HepG2 (cell line): ENCODE measurements around the gene MEX3B. TPM values are rescaled to one million over a fixed set of nuclear protein-coding genes. Genes with fewer than 3 reads are reported as not detected.

Source experiments
- AFF4 ChIP-seq: sonication (generic); formaldehyde crosslinking; IDR thresholded peaks from 2 replicates; pipeline ENCODE4 v1.4.0; 2020; ENCODE audit warnings: missing genetic modification reagents
- ATF1 ChIP-seq: IDR thresholded peaks from 2 replicates; pipeline ENCODE4 v1.6.1; 2016; ENCODE audit warnings: mild to moderate bottlenecking, control low read depth
- BCL3 ChIP-seq: sonication (generic); formaldehyde crosslinking; IDR thresholded peaks from 2 replicates; pipeline ENCODE4 v1.5.1; 2020; ENCODE audit warnings: mild to moderate bottlenecking, missing genetic modification reagents, moderate library complexity
- HBP1 ChIP-seq: IDR thresholded peaks from 2 replicates; pipeline ENCODE4 v1.6.1; 2016; ENCODE audit warnings: low read depth, control low read depth
- IRF9 ChIP-seq: sonication (generic); formaldehyde crosslinking; IDR thresholded peaks from 2 replicates; pipeline ENCODE4 v1.8.0; 2022; ENCODE audit warnings: missing genetic modification reagents, mild to moderate bottlenecking, borderline replicate concordance
- JUND ChIP-seq: sonication (generic); formaldehyde crosslinking; IDR thresholded peaks from 2 replicates; pipeline ENCODE4 v1.8.0; 2022; ENCODE audit warnings: mild to moderate bottlenecking, missing genetic modification reagents
- PCBP1 ChIP-seq: fragments of 200-400 bp; formaldehyde crosslinking; IDR thresholded peaks from 2 replicates; pipeline ENCODE4 v1.6.1; 2017; ENCODE audit warnings: mild to moderate bottlenecking, low read depth, low read length, borderline replicate concordance
- SALL1 ChIP-seq: sonication (generic); formaldehyde crosslinking; IDR thresholded peaks from 2 replicates; pipeline ENCODE4 v1.8.0; 2022; ENCODE audit warnings: mild to moderate bottlenecking, missing genetic modification reagents
- SKI ChIP-seq: fragments of 450-650 bp; IDR thresholded peaks from one replicate; pipeline ENCODE4 v1.6.1; 2018; ENCODE audit warnings: mild to moderate bottlenecking; ENCODE audit not compliant: partially characterized antibody
- SOX5 ChIP-seq: IDR thresholded peaks from 2 replicates; pipeline ENCODE4 v1.6.1; 2016; ENCODE audit warnings: borderline replicate concordance
- SP5 ChIP-seq: IDR thresholded peaks from 2 replicates; pipeline ENCODE4 v1.6.1; 2016; ENCODE audit warnings: low read depth, borderline replicate concordance
- ZEB1 ChIP-seq: IDR thresholded peaks from 2 replicates; pipeline ENCODE4 v1.6.1; 2012; ENCODE audit warnings: mild to moderate bottlenecking, low read depth, inconsistent platforms; ENCODE audit not compliant: insufficient replicate concordance
- polyA plus RNA-seq, 8 experiments: library from polyadenylated mRNA; depleted of rRNA in 3 of 8; stranded (reverse) in 7 of 8; unstranded in 1 of 8; fragments of >200 nt; fragmentation: Illumina TruSeq in 4 of 8; extraction: Trizol in 4 of 8; gene quantifications; 2 replicates each; pipeline versions ENCODE4 v1.2.1 to v1.2.3, GENCODE V29; 2011 to 2016; ENCODE audit warnings: low read depth in 4 of 8, missing spikeins in 1 of 8, mixed read lengths in 1 of 8; ENCODE audit not compliant: insufficient read depth in 1 of 8
- total RNA-seq, 5 experiments: library from RNA; depleted of rRNA; stranded (reverse); fragments of >200 nt; fragmentation: Illumina TruSeq; extraction: Trizol; gene quantifications; 2 replicates each; pipeline ENCODE4 v1.2.3, GENCODE V29; 2016; ENCODE audit warnings: low read depth in 1 of 5

Gene MEX3B
- total and polyA plus RNA-seq, 2 of the 13 experiments (the other 11 are each of a cell fraction or from before 2014, with no cell fraction given), result 0.48 to 0.62 TPM

GRCh38 chr15:82047453-82048400 is 1.9 kb upstream of the MEX3B start (continued):
- TF ChIP-seq ATF1 (CRISPR knock-in tag) (no peak), SOX5 (CRISPR knock-in tag) (no peak), SKI (no peak), ZEB1 (no peak), SP5 (no peak), BCL3 (no peak), SALL1 (CRISPR knock-in tag) (0 out of 2 replicates have a peak, but pooled peaks have one; percentile 3), JUND (CRISPR knock-in tag) (no peak), PCBP1 (no peak), IRF9 (CRISPR knock-in tag) (no peak), HBP1 (CRISPR knock-in tag) (no peak), AFF4 (CRISPR knock-in tag) (no peak)
